ENCODE measurements around the gene GATD1.
"Not testable (repeated sequence)": the region's sequence is repeated elsewhere in the genome, so short reads cannot be mapped to it uniquely, and the experiment has no call there.

The GATD1 gene

DNA sequence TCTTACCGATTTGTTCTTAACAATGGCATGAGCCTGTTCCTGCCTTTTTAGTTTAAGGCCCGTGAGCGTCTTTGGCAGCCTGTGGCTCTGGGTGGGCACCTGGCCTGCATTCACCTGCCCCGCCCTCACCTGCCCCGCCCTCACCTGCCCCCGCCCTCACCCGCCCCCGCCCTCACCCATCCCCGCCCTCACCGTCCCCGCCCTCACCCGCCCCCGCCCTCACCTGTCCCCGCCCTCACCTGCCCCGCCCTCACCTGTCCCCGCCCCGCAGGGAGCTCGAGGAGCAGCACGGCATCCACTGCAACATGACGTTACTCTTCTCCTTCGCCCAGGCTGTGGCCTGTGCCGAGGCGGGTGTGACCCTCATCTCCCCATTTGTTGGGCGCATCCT lies 14.2 kb downstream of the GATD1 start:
- DNase-seq (ENCODE audit: low read depth): no peak

- no peak for DNase-seq (ENCODE audit: low read depth)
Observed at GRCh38 chr11:762421-763072, 14.7 kb downstream of the GATD1 start.

DNA sequence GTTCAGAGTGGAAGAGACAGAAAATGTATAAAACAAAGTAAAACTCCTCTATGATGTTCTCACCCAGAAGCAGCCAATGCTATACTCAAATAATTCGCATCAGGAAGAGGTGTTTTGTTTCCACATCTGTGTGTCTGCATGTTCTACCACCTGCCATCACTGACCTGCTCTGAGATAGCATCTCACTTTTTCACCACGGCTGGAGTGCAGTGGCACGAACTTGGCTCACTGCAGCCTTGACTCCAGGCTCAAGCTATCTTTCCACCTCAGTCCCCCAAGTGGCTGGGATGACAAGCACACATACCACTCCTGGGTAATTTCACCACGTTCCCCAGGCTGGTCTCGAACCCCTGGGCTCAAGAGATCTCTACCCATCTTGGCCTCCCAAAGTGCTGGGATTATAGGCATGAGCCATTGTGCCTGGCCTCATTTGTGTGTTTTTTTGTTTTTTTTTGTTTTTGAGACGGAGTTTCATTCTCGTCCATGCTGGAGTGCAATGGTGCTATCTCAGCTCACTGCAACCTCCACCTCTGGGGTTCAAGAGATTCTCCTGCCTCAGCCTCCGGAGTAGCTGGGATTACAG lies 15.7 kb downstream of the GATD1 start:
- DNase-seq (ENCODE audit: low read depth): no peak

DNA sequence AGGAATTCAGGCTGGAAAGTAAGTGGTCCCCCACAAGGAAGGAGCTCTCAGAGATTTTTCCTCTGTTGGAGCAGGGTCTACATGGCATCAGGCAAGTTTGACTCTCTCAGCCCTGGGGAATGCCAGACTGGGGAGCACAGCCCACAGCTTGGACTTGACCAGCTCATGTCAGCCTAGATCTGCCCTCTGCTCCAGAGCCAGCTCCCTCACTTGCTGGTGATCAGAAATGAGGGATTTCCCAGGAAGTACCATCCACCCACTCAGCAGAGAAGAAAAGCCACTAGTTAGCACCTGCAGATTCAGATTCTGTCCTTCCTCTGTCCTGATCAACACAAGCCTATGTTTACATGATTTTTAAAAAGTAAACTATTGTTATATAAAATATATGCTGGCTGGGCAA lies 17.1 kb downstream of the GATD1 start:
- DNase-seq (ENCODE audit: low read depth): no peak

DNA sequence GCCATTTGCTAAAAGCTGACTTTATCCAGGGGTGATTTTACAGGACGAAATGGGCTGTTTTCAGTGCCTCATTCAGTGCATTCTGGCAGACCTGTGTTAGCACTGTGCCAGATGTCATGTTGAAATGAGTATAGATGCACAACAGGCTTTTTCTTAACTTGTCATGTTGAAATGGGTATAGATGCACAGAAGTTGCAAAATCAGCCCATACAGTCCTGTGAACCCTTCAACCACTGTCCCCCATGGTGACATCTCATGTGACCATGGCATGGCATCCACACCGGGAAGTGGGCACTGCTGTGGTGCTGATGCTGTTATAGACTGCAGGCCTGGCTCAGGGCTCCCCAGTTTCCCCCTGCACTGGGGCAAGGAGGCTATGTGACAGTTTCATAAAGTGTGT lies 27.6 kb downstream of the GATD1 start:
- no peak for DNase-seq (ENCODE audit: low read depth)

DNA sequence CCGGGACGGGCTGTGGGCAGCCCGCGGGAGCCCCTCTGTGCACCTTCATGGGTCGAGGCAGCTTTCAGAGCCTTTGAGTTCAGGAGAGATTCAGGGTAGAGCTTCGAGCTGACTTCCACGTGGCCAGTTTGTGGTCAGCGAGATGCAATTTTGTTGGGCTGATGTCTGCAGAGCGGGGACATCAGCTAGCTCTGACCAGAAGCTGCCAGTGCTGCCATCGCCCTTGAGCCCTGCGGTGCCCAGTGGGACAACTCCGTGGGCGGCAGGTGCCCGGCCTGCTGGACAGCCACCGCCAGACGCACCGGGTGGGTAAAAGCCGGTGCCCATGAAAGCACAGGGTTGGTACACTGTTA lies 29.3 kb downstream of the GATD1 start:
- no peak for DNase-seq (ENCODE audit: low read depth)

GRCh38 chr11:747158-748006 lies 29.9 kb downstream of the GATD1 start, which contains the start of gene TALDO1:
Gene TALDO1, plus strand, starts transcription at chr11:747464. Its CDS starts 18 bp downstream, at chr11:747482.
- peak; percentile 70 for DNase-seq (ENCODE audit: low read depth)

DNA sequence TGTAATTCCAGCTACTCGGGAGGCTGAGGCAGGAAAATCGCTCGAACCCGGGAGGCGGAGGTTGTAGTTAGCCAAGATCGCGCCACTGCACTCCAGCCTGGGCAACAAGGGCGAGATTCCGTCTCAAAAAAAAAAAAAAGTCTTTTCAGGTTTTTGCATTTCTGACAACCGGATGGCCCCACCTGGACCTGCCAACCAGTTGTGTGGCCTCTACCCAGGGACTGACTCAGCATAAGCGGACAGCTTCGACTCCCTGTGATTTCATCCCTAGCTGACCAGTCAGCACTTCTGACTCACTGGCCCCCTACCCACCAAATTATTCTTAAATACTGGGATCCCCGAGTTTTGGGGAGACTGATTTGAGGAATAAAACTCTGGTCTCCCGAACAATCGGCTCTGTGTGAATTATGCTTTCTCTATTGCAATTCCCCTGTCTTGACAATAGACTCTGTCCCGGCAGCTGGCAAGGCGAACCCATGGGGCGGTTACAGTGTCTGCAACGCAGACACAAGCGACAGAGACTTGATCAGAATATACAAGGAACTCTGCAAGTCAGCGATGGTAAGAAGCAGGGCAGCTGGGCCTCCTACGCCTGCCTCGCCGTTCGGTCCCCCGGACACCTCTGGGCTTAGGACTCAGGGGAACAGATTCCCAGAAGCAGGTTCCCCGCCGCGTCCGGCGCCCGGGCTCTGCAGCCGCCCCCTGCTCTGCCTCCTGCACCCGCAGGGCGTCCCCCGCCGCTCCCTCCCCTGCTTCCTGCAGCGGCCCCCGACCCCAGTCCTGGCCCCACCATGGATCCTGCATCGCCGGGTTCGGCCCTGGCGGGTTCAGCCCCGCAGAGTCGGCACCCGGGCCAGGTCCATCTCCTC lies 30.8 kb downstream of the GATD1 start:
- DNase-seq (ENCODE audit: low read depth): no peak

- DNase-seq (ENCODE audit: low read depth): no peak
Observed at GRCh38 chr11:745428-745827, 31.9 kb downstream of the GATD1 start.

- no peak for DNase-seq (ENCODE audit: low read depth)
Observed at GRCh38 chr11:742571-743201, 34.6 kb downstream of the GATD1 start.

DNA sequence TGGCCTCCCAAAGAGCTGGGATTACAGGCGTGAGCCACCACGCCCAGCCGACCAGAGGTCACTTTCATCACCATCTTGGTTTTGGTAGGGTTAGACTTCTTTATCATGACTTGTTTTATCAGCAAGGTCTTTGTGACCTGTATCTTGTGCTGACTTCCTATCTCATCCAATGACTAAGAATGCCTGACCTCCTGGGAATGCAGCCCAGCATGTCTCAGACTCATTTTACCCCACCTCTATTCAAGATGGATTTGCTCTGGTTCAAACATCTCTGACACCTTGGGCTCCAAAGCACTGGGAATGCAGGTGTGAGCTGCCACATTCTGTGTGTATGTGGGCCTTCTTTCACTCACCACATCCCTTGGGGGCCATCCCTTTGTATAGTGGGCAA lies 35.1 kb downstream of the GATD1 start:
- DNase-seq (ENCODE audit: low read depth): no peak

- DNase-seq (ENCODE audit: low read depth): not testable (repeated sequence)
Observed at GRCh38 chr11:737899-738298, 39.4 kb downstream of the GATD1 start.

- DNase-seq (ENCODE audit: low read depth): no peak
Observed at GRCh38 chr11:737366-737765, 39.9 kb downstream of the GATD1 start.

DNA sequence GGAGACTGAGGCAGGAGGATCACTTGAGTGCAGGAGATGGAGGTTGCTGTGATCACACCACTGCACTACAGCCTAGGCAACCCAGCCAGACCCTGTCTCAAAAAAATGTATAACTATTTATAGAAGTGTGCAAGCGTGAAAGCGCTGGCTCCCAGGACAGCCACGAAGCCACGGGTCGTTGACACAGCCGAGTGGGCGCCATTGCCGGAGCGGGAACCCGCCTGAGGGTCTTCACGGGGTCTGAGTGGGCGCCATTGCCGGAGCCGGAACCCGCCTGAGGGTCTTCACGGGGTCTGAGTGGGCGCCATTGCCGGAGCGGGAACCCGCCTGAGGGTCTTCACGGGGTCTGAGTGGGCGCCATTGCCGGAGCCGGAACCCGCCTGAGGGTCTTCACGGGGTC lies 42.7 kb downstream of the GATD1 start:
- DNase-seq (ENCODE audit: low read depth): not testable (repeated sequence)

GRCh38 chr11:733072-733471 lies 44.2 kb downstream of the GATD1 start:
- DNase-seq (ENCODE audit: low read depth): no peak

- no peak for DNase-seq (ENCODE audit: low read depth)
Observed at GRCh38 chr11:729492-730074, 47.7 kb downstream of the GATD1 start.

DNA sequence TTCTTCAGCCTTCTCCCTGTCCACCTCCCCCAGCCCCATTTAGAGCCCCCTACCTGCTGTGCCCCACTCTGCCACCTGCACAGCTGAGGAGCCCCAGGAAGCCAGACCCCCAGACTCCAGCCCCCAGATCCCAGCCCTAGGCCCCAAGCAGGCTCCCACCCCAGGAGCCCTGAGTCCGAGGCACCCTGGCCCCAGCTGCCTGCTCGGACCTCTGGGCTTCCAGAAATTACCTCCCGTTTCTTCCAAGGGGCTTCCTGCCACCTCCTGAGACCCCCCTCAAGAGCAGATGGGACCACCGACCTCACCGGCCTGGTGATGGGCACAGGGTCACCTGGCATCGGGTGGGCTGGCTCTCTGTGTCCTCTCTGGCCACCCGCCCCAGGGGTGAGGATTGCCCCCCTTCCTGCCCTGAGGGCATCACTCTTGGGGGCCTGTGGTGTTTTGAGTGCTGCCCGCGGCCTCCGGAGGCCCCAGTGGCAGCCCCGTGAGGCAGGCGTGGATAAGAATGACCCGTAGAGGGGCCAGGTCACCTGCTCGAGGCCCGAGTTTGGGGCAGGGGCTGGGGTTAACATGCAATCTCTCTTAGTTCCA lies 48.3 kb downstream of the GATD1 start:
- DNase-seq (ENCODE audit: low read depth): no peak

DNA sequence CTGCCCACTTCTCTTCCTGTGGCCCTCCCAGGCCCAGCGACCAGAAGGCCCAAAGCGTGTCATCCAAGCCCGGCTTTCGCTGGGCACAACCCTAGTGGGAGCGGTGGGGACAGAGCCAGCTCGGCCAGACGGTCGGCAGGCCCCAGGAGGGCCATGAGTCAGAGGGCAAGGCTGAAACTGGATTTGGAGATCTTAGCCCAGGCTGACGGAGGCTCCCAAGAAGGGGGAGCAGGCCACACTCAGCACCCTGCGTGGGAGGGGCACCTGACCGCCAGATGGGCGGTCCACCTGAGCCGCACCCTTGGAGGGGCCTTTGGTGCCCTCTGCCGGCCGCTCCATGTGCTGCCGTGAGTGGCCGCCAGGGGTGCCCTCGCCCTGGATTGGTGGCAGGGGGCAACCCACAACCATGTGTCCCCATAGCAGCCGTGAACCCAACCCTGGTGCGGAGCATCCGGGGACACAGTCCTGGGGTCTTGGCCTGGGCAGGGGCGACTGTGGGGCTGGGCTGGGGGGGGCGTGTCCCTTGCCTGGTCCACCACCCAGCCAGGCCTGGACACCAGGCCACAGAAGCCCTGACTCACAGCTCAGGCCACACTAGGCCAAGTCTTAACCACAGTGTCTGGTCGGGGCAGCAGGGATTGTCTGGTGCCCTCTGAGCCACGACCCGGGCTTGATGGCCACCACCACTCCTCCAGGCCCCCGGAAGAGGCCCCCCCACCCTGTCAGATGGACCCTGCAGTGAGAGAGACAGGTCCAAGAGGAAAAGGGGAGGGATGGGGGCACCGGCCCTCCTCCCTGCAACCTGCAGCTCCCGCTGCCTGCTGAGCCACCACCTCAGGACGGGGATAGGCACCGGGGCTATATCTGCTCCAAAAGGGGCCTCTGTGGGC lies 49.2 kb downstream of the GATD1 start:
- DNase-seq (ENCODE audit: low read depth): peak; percentile 63

GRCh38 chr11:727281-727701 lies 50.0 kb downstream of the GATD1 start:
- DNase-seq (ENCODE audit: low read depth): no peak

Data from stimulated activated CD8-positive, alpha-beta memory T cell treated with anti-CD3 and anti-CD28 coated beads, Interleukin-12 subunit alpha, Interleukin-12 subunit beta, amount 100 ng/mL, for 4 hours (primary cell).